Cardiac fibroblast (primary cell): ENCODE measurements around the gene RERE.

Experiments
- DNase-seq, 2 donors: peaks; one replicate each; pipeline versions ENCODE4 v3.0.0 to v3.0.0-alpha.2; 2010; ENCODE audit warnings: low read depth in 2 of 2
- H3K4me3 ChIP-seq, 2 donors: replicated peaks in 1 of 2; 1 replicate in 1 of 2; 2 replicates in 1 of 2; pipeline ENCODE4 v1.5.1; 2011; ENCODE audit warnings: low read depth in 2 of 2, low read length in 2 of 2, mild to moderate bottlenecking in 2 of 2, moderate library complexity in 1 of 2
- CTCF ChIP-seq: IDR thresholded peaks from one replicate; pipeline ENCODE4 v1.5.1; 2011; ENCODE audit warnings: low read depth, mild to moderate bottlenecking, low read length, inconsistent platforms

RERE gene

GRCh38 chr1:8591569-8591968 lies 225.9 kb downstream of the RERE start:
- no peak for DNase-seq
- TF ChIP-seq CTCF = no peak
- H3K4me3 ChIP-seq = no peak overlapping the region

GRCh38 chr1:8590721-8591351 lies 226.6 kb downstream of the RERE start:
- TF ChIP-seq CTCF = no peak
- DNase-seq = peak in 1 of 2 donors; percentile 6
- H3K4me3 ChIP-seq = no peak overlapping the region

- DNase-seq = no peak
- no peak for TF ChIP-seq CTCF
These were observed 227.9 kb downstream of the RERE start for GRCh38 chr1:8589571-8589970.

GRCh38 chr1:8587784-8588183 lies 229.7 kb downstream of the RERE start:
- TF ChIP-seq CTCF = no peak
- DNase-seq = no peak
- H3K4me3 ChIP-seq = no peak overlapping the region

More at GRCh38 chr1:8589571-8589970, 227.9 kb downstream of the RERE start:
- no peak overlapping the region for H3K4me3 ChIP-seq

GRCh38 chr1:8586438-8586837 lies 231.0 kb downstream of the RERE start:
- H3K4me3 ChIP-seq = no peak overlapping the region
- DNase-seq = no peak
- TF ChIP-seq CTCF = no peak

- no peak overlapping the region for H3K4me3 ChIP-seq
- TF ChIP-seq CTCF = no peak
- DNase-seq = no peak
These were observed 233.1 kb downstream of the RERE start for GRCh38 chr1:8584316-8584715.

GRCh38 chr1:8583031-8583430 lies 234.4 kb downstream of the RERE start:
- H3K4me3 ChIP-seq = no peak overlapping the region
- TF ChIP-seq CTCF = no peak

More at GRCh38 chr1:8583031-8583430, 234.4 kb downstream of the RERE start:
- no peak for DNase-seq
